HG03457 (cell line): ENCODE data around the gene AP3B1.
"Not testable (repeated sequence)": the region's sequence is repeated elsewhere in the genome, so short reads cannot be mapped to it uniquely, and the experiment has no call there.

Source experiments
- ATAC-seq: cut with Tn5 transposase; IDR thresholded peaks from one replicate; pipeline ENCODE4 v1.9.1; 2021; ENCODE audit warnings: moderate number of reproducible peaks; ENCODE audit not compliant: unreplicated experiment

AP3B1 gene

DNA sequence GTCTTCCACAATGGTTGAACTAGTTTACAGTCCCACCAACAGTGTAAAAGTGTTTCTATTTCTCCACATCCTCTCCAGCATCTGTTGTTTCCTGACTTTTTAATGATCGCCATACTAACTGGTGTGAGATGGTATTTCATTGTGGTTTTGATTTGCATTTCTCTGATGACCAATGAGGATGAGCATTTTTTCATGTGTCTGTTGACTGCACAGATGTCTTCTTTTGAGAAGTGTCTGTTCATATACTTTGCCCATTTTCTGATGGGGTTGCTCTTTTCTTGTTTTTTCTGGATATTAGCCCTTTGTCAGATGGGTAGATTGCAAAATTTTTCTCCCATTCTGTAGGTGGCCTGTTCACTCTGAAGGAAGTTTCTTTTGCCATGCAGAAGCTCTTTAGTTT, 124.2 kb downstream of the AP3B1 start:
- not testable (repeated sequence) for ATAC-seq

GRCh38 chr5:78162253-78162862, 132.1 kb downstream of the AP3B1 start:
- no peak for ATAC-seq

GRCh38 chr5:78157001-78157400, 137.5 kb downstream of the AP3B1 start:
- no peak for ATAC-seq

DNA sequence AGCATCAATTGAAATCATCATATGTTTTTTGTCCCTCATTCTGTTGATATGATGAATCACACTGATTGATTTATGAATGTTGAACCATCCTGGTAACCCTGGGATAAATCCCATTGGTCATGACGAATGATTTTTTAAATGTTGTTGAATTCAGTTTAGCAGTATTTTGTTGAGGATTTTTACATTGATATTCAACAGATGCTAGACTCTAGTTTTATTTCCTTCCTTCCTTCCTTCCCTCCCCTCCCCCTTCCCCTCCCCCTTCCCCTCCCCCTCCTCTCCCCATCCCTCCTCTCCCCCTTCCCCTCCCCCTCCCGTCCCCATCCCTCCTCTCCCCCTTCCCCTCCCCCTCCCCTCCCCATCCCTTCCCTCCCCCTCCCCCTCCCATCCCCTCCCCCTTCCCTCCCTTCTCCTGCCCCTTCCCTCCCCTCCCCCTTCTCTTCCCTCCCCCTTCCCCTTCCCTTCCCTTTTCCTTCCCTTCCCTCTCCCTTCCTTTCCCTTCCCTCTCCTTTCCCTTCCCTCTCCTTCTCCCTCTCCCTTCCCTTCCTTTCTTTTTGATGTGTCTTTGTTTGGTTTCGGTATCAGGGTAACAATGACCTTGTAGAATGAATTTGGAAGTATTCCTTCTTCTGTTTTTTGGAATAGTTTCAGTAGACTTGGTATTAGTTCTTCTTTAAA, 142.8 kb downstream of the AP3B1 start:
- ATAC-seq: no peak

DNA sequence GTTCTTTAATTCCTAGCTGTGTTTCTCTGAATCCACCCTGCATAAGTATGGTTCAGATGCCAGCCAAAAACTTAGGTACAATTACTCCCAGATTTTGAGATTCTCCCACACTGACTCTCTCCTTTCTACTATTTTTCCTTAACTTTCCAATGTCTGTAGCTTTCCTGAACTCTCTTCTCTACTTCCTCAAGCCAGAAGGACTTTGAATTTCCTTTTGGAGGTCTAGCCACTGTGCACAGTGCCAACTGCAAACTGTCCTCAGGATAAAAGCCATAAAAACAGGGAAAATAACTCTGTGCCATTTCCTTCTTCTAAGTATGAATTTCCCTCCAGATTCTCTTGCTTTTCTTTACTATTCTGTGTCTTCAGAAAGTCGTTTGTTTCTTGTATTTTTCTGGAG, 157.2 kb downstream of the AP3B1 start:
- ATAC-seq: no peak

GRCh38 chr5:78133423-78133822, 161.1 kb downstream of the AP3B1 start:
- ATAC-seq: no peak

DNA sequence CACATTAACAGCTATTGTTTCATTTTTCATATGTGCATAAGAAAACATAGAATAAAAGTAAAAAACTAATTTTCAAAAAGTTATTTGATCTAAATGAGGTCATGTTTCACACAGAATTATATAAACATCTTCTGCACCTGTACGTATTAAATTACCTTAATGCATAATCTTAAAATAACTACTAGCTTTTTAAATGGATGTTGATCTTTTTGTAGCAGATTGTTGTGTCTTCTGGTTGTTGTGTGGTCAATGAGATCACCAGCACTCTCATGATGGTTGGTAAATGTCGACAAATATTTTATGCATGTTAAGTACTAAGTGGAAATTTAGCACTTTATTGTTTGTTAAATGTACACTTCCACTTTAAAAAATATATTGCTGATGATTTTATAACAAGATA, 162.0 kb downstream of the AP3B1 start:
- no peak for ATAC-seq

GRCh38 chr5:78129597-78129996, 164.9 kb downstream of the AP3B1 start:
- no peak for ATAC-seq

DNA sequence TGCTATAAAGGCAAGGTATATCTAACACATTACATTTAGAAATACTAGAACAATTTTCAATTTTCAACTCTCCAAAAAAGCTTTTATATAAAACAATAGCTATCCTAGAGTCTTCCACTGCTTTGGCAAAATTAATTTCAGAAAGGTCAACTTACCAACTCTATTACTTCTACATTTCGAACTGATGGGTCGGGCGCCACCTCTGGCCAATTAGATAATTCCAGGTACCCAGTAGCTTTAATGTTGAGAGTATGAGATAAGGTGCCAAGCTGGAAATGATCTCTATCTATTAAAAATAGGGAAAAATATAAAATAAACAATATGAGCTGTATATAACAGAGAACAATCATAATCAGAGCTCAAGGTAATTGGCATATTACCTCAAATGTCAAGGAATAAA, 166.6 kb downstream of the AP3B1 start:
- no peak for ATAC-seq

DNA sequence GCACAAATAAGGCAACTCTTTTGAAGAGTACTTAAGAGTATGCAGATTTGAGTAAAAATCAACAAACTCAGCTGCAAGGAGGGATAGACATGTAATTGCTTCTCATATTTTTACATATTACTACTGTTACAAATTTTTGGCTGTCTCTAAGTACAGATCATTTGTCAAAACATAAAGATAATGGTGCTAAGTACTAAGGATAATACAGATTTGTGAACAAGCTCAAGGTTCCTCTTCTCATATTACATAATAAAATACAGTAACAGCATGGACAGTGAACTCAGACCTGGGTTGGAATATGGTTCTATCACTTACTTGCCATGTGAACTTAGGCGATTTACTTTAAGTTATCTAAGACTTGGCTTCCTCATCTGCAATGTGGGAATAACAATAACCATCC, 168.0 kb downstream of the AP3B1 start:
- ATAC-seq: no peak

- no peak for ATAC-seq
These were observed 178.3 kb downstream of the AP3B1 start for GRCh38 chr5:78116167-78116566.

DNA sequence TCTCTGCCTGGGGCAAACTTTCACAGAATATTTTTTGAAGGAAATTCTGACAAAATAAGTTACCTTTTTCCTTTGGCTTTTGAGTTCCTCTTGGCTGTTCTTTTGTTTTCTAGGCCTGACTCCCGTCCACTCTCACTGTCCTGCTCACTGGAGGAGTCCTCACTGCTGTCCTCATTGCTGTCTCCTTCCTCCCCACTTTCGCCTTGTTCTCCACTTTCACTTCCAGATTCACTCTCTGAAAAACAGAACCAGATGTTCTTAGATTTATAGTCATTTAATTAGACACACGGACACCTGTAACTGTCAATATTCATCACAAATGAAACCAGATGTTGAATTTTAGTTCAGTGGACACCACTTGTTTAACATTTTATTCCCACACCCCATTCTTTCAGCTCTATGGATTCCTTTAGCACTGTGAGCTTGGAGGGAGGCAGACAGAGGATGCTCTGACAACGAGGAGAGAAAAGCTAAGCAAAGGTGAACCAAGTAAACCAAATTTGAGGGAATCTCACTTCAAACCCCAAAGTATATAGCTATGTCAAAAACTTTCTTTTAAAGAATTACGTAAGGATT, 180.7 kb downstream of the AP3B1 start:
- ATAC-seq: no peak

- ATAC-seq: no peak
These were observed 181.6 kb downstream of the AP3B1 start for GRCh38 chr5:78112931-78113330.

DNA sequence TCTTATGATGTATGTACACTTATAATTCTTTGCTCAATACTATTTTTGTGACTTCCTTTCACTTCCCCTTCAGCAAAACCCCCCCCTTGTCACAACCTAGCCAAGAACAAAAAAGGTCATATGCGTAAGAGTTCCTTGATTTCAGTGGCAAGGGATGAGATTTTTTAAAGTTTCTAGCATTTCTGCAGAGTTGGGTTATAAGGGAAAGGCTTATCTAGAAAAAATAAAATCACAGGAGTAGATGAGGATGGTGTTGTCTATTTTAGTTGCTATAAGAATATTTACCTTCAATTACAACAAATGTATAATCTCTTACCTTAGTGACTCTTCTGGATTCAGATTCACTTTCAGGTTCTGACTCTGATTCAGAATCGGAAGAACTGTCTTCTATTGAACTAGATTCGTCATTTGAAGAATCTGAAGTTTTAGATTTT, 184.6 kb downstream of the AP3B1 start:
- no peak for ATAC-seq

- no peak for ATAC-seq
These were observed 185.9 kb downstream of the AP3B1 start for GRCh38 chr5:78108564-78108963.

GRCh38 chr5:78103232-78103918, 191.1 kb downstream of the AP3B1 start:
- ATAC-seq: no peak

DNA sequence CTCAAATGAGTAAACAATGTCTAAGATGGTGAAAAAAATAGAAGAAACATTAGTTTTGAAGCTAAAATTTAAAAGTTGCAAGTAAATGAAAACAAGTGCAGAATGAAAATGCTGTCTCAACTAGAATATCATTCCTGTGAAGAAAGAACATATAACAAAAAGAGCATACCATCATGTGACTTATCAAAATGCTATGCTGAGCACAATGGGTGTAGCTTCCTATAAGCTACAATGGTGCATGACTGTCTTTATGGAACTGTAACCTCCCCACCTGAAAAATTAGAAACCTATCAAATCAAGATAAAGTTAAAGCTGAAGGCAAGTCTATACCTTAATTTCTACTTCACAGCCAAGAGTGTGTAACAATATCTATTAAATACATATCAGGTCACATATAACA, 192.0 kb downstream of the AP3B1 start:
- no peak for ATAC-seq

DNA sequence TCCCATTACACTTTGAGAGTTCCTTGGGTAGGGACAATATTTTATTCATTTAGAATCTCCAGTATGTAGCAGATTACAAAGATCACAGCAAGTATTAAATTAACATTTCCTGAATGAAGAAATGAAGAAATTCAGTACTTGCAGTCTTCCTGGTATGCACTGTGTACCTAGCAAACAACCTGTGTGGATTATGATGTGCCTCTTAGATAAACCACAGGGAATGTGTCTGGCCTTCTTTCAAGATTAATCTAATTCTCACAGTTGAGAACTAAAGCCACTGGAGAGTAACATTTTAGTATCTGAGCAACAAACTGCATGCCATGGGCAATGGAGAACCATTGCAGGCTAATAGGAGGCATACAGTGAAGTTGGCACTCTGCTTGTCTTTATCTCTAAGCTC, 199.4 kb downstream of the AP3B1 start:
- ATAC-seq: no peak

DNA sequence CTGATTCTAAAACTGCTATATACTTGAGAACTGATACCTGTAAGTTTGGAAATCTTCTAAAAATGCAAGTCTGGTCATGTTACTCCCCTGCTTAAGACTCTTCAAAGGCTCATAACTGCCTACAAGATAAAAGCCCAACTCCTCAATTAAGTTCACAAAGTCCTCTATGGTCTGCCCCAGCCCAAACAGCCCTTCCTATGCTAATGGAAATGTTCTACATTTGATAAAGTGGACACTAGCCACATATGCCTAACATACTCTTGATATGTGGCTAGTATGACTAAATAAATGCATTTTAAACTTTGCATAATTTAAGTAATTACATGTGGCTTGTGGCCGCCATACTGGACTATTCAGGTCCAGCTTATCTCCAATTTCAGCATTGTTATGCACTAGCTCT, 204.5 kb downstream of the AP3B1 start:
- ATAC-seq: no peak

- ATAC-seq: no peak
These were observed 215.6 kb downstream of the AP3B1 start for GRCh38 chr5:78078858-78079257.

- no peak for ATAC-seq
These were observed 217.0 kb downstream of the AP3B1 start for GRCh38 chr5:78077369-78078068.
